ENCODE results near the gene ANAPC4.

ANAPC4 gene

DNA sequence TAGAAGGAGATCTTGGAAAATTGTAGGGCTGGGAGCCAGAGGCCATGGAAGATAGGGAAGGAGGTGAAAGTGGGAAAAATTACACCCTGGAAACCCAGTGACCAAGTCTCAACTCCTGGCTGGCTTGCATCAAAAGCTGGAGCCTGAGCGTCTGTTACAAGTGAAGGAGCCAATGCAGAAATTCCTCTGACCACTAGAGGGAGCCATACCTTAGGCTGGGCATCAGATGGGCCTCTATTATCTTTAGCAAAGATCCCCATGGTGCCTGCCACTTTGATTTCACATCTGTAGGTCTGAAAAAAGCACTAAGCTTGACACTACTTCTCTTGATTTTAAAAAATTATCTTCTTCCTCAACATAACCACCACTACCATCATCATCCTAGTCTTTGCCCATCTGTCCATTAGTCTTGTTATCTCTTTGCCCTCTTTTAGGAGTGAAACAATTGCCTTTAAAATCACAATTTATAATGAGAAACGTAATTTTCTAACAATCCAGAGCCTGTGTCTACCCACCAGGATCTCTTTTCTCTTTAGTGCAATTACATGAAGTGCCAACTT lies 62.9 kb downstream of the ANAPC4 start:
- Histone ChIP-seq H3K27me3 (ENCODE audit: insufficient read depth, low read length) (no peaks in the 10 kb centered on the region), H3K9me3 (ENCODE audit: insufficient read depth, low read depth, low read length) (no peaks in the 10 kb centered on the region), H3K9ac (ENCODE audit: low read depth, low read length) (no peak overlapping the region), H3K36me3 (ENCODE audit: insufficient read depth, low read length) (no peaks in the 10 kb centered on the region), H3K4me3 (ENCODE audit: low read length) (no peak overlapping the region), H3K4me1 (ENCODE audit: insufficient read depth, low read length) (peaks cover 3% of the 10 kb centered on the region; the same call in 1 of the 2 replicates), H3K27ac (ENCODE audit: low read depth, low read length) (no peak overlapping the region)
- 55% methylated on average over 2 of the region's 2 CpGs for WGBS

- Histone ChIP-seq H3K9ac (ENCODE audit: low read depth, low read length) (no peak overlapping the region), H3K4me3 (ENCODE audit: low read length) (no peak overlapping the region), H3K27ac (ENCODE audit: low read depth, low read length) (no peak overlapping the region), H3K27me3 (ENCODE audit: insufficient read depth, low read length) (no peaks in the 10 kb centered on the region), H3K4me1 (ENCODE audit: insufficient read depth, low read length) (peaks cover 3% of the 10 kb centered on the region; the same call in 1 of the 2 replicates), H3K36me3 (ENCODE audit: insufficient read depth, low read length) (no peaks in the 10 kb centered on the region), H3K9me3 (ENCODE audit: insufficient read depth, low read depth, low read length) (no peaks in the 10 kb centered on the region)
- WGBS = 94% methylated on average over 8 of the region's 8 CpGs
These were observed 63.5 kb downstream of the ANAPC4 start for GRCh38 chr4:25440478-25441030.

- Histone ChIP-seq H3K27ac (ENCODE audit: low read depth, low read length) (no peak overlapping the region), H3K4me1 (ENCODE audit: insufficient read depth, low read length) (peaks cover 7% of the 10 kb centered on the region), H3K9ac (ENCODE audit: low read depth, low read length) (no peak overlapping the region), H3K36me3 (ENCODE audit: insufficient read depth, low read length) (no peaks in the 10 kb centered on the region), H3K9me3 (ENCODE audit: insufficient read depth, low read depth, low read length) (no peaks in the 10 kb centered on the region), H3K4me3 (ENCODE audit: low read length) (no peak overlapping the region), H3K27me3 (ENCODE audit: insufficient read depth, low read length) (no peaks in the 10 kb centered on the region)
- 56% methylated on average over 6 of the region's 6 CpGs for WGBS
These were observed 64.6 kb downstream of the ANAPC4 start for GRCh38 chr4:25441519-25442117.

- H3K4me1 ChIP-seq (ENCODE audit: insufficient read depth, low read length) = peaks cover 9% of the 10 kb centered on the region
- H3K36me3 ChIP-seq (ENCODE audit: insufficient read depth, low read length) = no peaks in the 10 kb centered on the region
- H3K4me3 ChIP-seq (ENCODE audit: low read length) = no peak overlapping the region
- no peaks in the 10 kb centered on the region for H3K9me3 ChIP-seq (ENCODE audit: insufficient read depth, low read depth, low read length)
- no peaks in the 10 kb centered on the region for H3K27me3 ChIP-seq (ENCODE audit: insufficient read depth, low read length)
- no peak overlapping the region for H3K27ac ChIP-seq (ENCODE audit: low read depth, low read length)
- 73% methylated on average over 9 of the region's 9 CpGs for WGBS
- no peak overlapping the region for H3K9ac ChIP-seq (ENCODE audit: low read depth, low read length)
These were observed 65.8 kb downstream of the ANAPC4 start for GRCh38 chr4:25442863-25443307.

DNA sequence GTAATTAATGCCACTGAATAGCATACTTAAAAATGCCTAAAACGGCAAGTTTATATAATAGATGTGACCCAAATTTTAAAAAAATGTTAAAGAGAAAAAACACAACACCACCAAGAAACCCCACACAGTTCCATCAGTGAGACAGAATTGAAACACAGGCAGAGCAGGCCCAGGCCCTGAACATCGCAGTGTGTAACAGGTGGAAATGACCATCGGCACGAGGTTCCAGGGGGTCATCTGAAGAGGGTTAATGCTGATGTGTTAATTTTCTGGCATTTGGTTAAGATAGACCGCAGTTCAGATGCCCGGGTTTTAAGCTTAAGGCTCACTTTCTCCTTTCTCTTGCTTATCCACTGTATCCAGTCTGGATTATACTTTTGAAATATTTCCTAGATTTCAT lies 66.8 kb downstream of the ANAPC4 start:
- no peaks in the 10 kb centered on the region for H3K9me3 ChIP-seq (ENCODE audit: insufficient read depth, low read depth, low read length)
- 94% methylated on average over 5 of the region's 6 CpGs for WGBS
- H3K36me3 ChIP-seq (ENCODE audit: insufficient read depth, low read length) = no peaks in the 10 kb centered on the region
- peaks cover 9% of the 10 kb centered on the region for H3K4me1 ChIP-seq (ENCODE audit: insufficient read depth, low read length)
- H3K9ac ChIP-seq (ENCODE audit: low read depth, low read length) = no peak overlapping the region
- no peak overlapping the region for H3K27ac ChIP-seq (ENCODE audit: low read depth, low read length)
- H3K4me3 ChIP-seq (ENCODE audit: low read length) = no peak overlapping the region
- 0 out of 2 replicates have a peak, but pooled peaks cover 2% of the 10 kb centered on the region for H3K27me3 ChIP-seq (ENCODE audit: insufficient read depth, low read length)

- no peaks in the 10 kb centered on the region for H3K9me3 ChIP-seq (ENCODE audit: insufficient read depth, low read depth, low read length)
- no peak overlapping the region for H3K4me3 ChIP-seq (ENCODE audit: low read length)
- 0 out of 2 replicates have a peak, but pooled peaks cover 2% of the 10 kb centered on the region for H3K27me3 ChIP-seq (ENCODE audit: insufficient read depth, low read length)
- H3K27ac ChIP-seq (ENCODE audit: low read depth, low read length) = no peak overlapping the region
- no peak overlapping the region for H3K9ac ChIP-seq (ENCODE audit: low read depth, low read length)
- H3K4me1 ChIP-seq (ENCODE audit: insufficient read depth, low read length) = peaks cover 13% of the 10 kb centered on the region
- 59% methylated on average over 4 of the region's 4 CpGs for WGBS
- H3K36me3 ChIP-seq (ENCODE audit: insufficient read depth, low read length) = no peaks in the 10 kb centered on the region
These were observed 69.5 kb downstream of the ANAPC4 start for GRCh38 chr4:25446611-25447010.

DNA sequence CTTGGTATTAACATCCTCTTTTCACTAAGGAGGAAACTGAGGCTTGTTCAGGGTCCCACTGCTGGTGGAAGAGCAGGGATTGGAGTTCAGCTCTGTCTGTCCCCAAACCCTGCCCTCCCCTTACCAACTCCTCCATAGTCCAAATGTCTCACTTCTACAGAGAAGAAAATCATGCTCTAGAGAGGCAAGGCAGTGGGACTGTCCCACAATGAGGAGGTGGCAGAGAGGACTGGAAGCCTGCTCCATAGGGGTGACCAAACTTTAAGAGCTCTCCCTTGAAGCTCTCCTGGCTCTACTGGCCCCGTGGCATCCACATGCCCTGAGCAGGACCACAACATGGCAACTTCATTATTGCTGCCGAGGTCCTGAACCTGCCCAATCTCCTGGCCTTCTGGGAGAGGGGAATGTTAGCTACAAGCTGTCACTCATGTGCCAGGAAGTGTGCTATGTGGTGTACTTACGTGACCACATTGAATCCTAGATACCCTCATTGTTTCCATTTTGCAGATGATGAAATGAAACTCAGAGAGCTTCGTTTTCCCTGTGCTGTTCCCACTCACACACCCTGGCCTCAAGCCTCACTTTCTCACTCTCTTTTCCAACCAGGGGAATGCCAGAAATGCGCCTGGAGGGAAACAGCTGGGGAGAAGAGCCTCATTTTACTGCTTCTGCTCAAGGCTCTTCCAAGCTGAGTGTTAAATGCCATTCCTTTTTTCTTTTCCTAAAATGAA lies 71.5 kb downstream of the ANAPC4 start:
- 71% methylated on average over 5 of the region's 5 CpGs for WGBS

DNA sequence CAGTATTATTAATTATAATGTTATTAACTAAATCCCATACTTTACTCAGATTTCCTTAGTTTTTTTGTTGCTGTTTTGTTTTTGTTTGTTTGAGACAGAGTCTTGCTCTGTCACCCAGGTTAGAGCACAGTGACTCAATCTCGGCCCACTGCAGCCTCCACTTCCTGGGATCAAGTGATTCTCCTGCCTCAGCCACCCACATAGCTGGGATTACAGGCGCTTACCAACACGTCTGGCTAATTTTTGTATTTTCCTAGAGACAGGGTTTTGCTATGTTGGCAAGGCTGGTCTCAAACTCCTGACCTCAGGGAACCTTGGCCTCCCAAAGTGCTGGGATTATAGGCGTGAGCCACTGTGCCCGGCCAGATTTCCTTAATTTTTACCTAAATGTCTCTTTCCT lies 72.2 kb downstream of the ANAPC4 start:
- H3K4me3 ChIP-seq (ENCODE audit: low read length) = no peak overlapping the region
- H3K9me3 ChIP-seq (ENCODE audit: insufficient read depth, low read depth, low read length) = no peaks in the 10 kb centered on the region
- 74% methylated on average over 5 of the region's 5 CpGs for WGBS
- peaks cover 13% of the 10 kb centered on the region for H3K4me1 ChIP-seq (ENCODE audit: insufficient read depth, low read length)
- H3K27ac ChIP-seq (ENCODE audit: low read depth, low read length) = no peak overlapping the region
- 0 out of 2 replicates have a peak, but pooled peaks cover 2% of the 10 kb centered on the region for H3K27me3 ChIP-seq (ENCODE audit: insufficient read depth, low read length)
- no peaks in the 10 kb centered on the region for H3K36me3 ChIP-seq (ENCODE audit: insufficient read depth, low read length)
- H3K9ac ChIP-seq (ENCODE audit: low read depth, low read length) = no peak overlapping the region

More for the DNA sequence above, 71.5 kb downstream of the ANAPC4 start:
- Histone ChIP-seq H3K27me3 (ENCODE audit: insufficient read depth, low read length) (0 out of 2 replicates have a peak, but pooled peaks cover 2% of the 10 kb centered on the region), H3K9me3 (ENCODE audit: insufficient read depth, low read depth, low read length) (no peaks in the 10 kb centered on the region), H3K4me3 (ENCODE audit: low read length) (no peak overlapping the region), H3K9ac (ENCODE audit: low read depth, low read length) (no peak overlapping the region), H3K4me1 (ENCODE audit: insufficient read depth, low read length) (peaks cover 13% of the 10 kb centered on the region), H3K27ac (ENCODE audit: low read depth, low read length) (no peak overlapping the region), H3K36me3 (ENCODE audit: insufficient read depth, low read length) (no peaks in the 10 kb centered on the region)

GRCh38 chr4:25449688-25450087 lies 72.6 kb downstream of the ANAPC4 start:
- no peak overlapping the region for H3K9ac ChIP-seq (ENCODE audit: low read depth, low read length)
- no peaks in the 10 kb centered on the region for H3K36me3 ChIP-seq (ENCODE audit: insufficient read depth, low read length)
- 96% methylated on average over 4 of the region's 5 CpGs for WGBS
- 0 out of 2 replicates have a peak, but pooled peaks cover 2% of the 10 kb centered on the region for H3K27me3 ChIP-seq (ENCODE audit: insufficient read depth, low read length)
- peaks cover 13% of the 10 kb centered on the region for H3K4me1 ChIP-seq (ENCODE audit: insufficient read depth, low read length)
- no peak overlapping the region for H3K4me3 ChIP-seq (ENCODE audit: low read length)
- H3K27ac ChIP-seq (ENCODE audit: low read depth, low read length) = no peak overlapping the region
- H3K9me3 ChIP-seq (ENCODE audit: insufficient read depth, low read depth, low read length) = no peaks in the 10 kb centered on the region

DNA sequence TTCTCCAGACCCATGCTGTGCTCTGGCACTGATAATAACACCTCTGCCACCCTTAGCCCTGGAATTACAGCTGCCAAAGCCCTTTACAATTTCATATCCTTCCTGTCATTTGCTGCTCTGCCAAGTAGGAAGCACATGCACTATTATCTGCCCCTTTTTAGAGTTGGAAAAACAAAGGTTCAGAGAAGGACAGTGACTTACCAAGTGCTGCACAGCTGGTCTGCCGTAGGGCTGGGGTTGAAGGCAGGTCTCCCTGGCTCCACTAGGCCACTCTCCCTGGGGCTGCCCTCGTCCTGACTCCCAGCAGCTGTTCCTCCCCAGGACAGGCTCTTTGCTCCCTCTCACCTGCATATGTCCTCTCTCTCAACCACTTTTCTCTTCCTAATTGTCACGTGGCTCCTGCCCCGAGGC lies 73.4 kb downstream of the ANAPC4 start:
- H3K27ac ChIP-seq (ENCODE audit: low read depth, low read length) = no peak overlapping the region
- no peaks in the 10 kb centered on the region for H3K9me3 ChIP-seq (ENCODE audit: insufficient read depth, low read depth, low read length)

GRCh38 chr4:25451676-25452075 lies 74.6 kb downstream of the ANAPC4 start:
- Histone ChIP-seq H3K9me3 (ENCODE audit: insufficient read depth, low read depth, low read length) (no peaks in the 10 kb centered on the region), H3K4me3 (ENCODE audit: low read length) (no peak overlapping the region), H3K36me3 (ENCODE audit: insufficient read depth, low read length) (no peaks in the 10 kb centered on the region), H3K27me3 (ENCODE audit: insufficient read depth, low read length) (0 out of 2 replicates have a peak, but pooled peaks cover 2% of the 10 kb centered on the region), H3K4me1 (ENCODE audit: insufficient read depth, low read length) (peaks cover 8% of the 10 kb centered on the region; the same call in 1 of the 2 replicates), H3K27ac (ENCODE audit: low read depth, low read length) (no peak overlapping the region), H3K9ac (ENCODE audit: low read depth, low read length) (no peak overlapping the region)
- no CpG with 5 or more reads among the region's 2 CpGs for WGBS

More for the DNA sequence above, 73.4 kb downstream of the ANAPC4 start:
- 0 out of 2 replicates have a peak, but pooled peaks cover 2% of the 10 kb centered on the region for H3K27me3 ChIP-seq (ENCODE audit: insufficient read depth, low read length)
- whole genome bisulfite sequencing = 81% methylated on average over 4 of the region's 4 CpGs
- no peak overlapping the region for H3K9ac ChIP-seq (ENCODE audit: low read depth, low read length)
- H3K4me1 ChIP-seq (ENCODE audit: insufficient read depth, low read length) = peaks cover 13% of the 10 kb centered on the region
- H3K36me3 ChIP-seq (ENCODE audit: insufficient read depth, low read length) = no peaks in the 10 kb centered on the region
- H3K4me3 ChIP-seq (ENCODE audit: low read length) = no peak overlapping the region

Data from HUES64 (cell line).